Liver (tissue), 9 donors: ENCODE data around the gene HIVEP3. TPM values are rescaled to one million over a fixed set of nuclear protein-coding genes. Genes with fewer than 3 reads are reported as not detected.

Experiments used
- DNase-seq: peaks from one replicate; pipeline ENCODE4 v3.0.0-alpha.2; 2017; ENCODE audit warnings: low spot score
- H3K27ac ChIP-seq, 2 donors: one replicate each; pipeline ENCODE4 v1.7.0; 2013; ENCODE audit warnings: inconsistent platforms in 2 of 2, low read length in 2 of 2, control low read depth in 1 of 2, low read depth in 1 of 2, mild to moderate bottlenecking in 1 of 2
- H3K27me3 ChIP-seq, 4 donors: one replicate each; pipeline versions ENCODE4 v1.6.1 to v1.7.0; 2013; ENCODE audit warnings: low read length in 3 of 4, inconsistent platforms in 1 of 4, mild to moderate bottlenecking in 1 of 4, moderate library complexity in 1 of 4; ENCODE audit not compliant: control insufficient read depth in 4 of 4, insufficient read depth in 4 of 4
- H3K36me3 ChIP-seq, 4 donors: one replicate each; pipeline versions ENCODE4 v1.6.1 to v1.7.0; 2013; ENCODE audit warnings: low read length in 3 of 4, mild to moderate bottlenecking in 3 of 4, low read depth in 1 of 4, moderate library complexity in 1 of 4; ENCODE audit not compliant: control insufficient read depth in 4 of 4, insufficient read depth in 3 of 4
- H3K4me1 ChIP-seq, 4 donors: one replicate each; pipeline versions ENCODE4 v1.6.1 to v1.7.0; 2013; ENCODE audit warnings: low read length in 3 of 4, mild to moderate bottlenecking in 3 of 4, moderate library complexity in 1 of 4; ENCODE audit not compliant: control insufficient read depth in 4 of 4, insufficient read depth in 4 of 4
- H3K4me3 ChIP-seq, 3 donors: one replicate each; pipeline versions ENCODE4 v1.6.1 to v1.7.0; 2013; ENCODE audit warnings: low read length in 3 of 3, control low read depth in 1 of 3, low read depth in 1 of 3, mild to moderate bottlenecking in 1 of 3
- H3K9ac ChIP-seq, 2 donors: one replicate each; pipeline ENCODE4 v1.7.0; 2013; ENCODE audit warnings: low read length in 2 of 2, mild to moderate bottlenecking in 2 of 2, moderate library complexity in 2 of 2, control low read depth in 1 of 2, low read depth in 1 of 2
- H3K9me3 ChIP-seq, 4 donors: one replicate each; pipeline versions ENCODE4 v1.6.1 to v1.7.0; 2013; ENCODE audit warnings: low read length in 3 of 4; ENCODE audit not compliant: control insufficient read depth in 4 of 4
- ATF3 ChIP-seq: IDR thresholded peaks from 2 replicates; pipeline ENCODE4 v1.6.1; 2016; ENCODE audit warnings: antibody characterized with exemption
- CTCF ChIP-seq: fragments of 150-350 bp; IDR thresholded peaks from 2 replicates; pipeline ENCODE4 v1.5.1; 2017; ENCODE audit warnings: improper control_type of control experiment, low read depth, low read length; ENCODE audit not compliant: missing input control
- EGR1 ChIP-seq, 2 donors: IDR thresholded peaks; 2 replicates each; pipeline ENCODE4 v1.6.1; 2016 to 2018; ENCODE audit warnings: antibody characterized with exemption in 2 of 2, low read depth in 2 of 2
- FOXA1 ChIP-seq: IDR thresholded peaks from 2 replicates; pipeline ENCODE4 v1.6.1; 2016; ENCODE audit warnings: antibody characterized with exemption
- FOXA2 ChIP-seq: IDR thresholded peaks from 2 replicates; pipeline ENCODE4 v1.6.1; 2016; ENCODE audit warnings: antibody characterized with exemption
- GABPA ChIP-seq, 2 donors: IDR thresholded peaks in 1 of 2; conservative IDR thresholded peaks in 1 of 2; 2 replicates each; pipeline ENCODE4 v1.6.1; 2016; ENCODE audit warnings: antibody characterized with exemption in 2 of 2, mild to moderate bottlenecking in 1 of 2, moderate library complexity in 1 of 2
- HNF4A ChIP-seq, 2 donors: conservative IDR thresholded peaks; 2 replicates each; pipeline ENCODE4 v1.6.1; 2016; ENCODE audit warnings: antibody characterized with exemption in 2 of 2, mild to moderate bottlenecking in 2 of 2
- HNF4G ChIP-seq: IDR thresholded peaks from 2 replicates; pipeline ENCODE4 v1.6.1; 2016; ENCODE audit warnings: antibody characterized with exemption
- JUND ChIP-seq, 2 donors: IDR thresholded peaks; 2 replicates each; pipeline ENCODE4 v1.6.1; 2016; ENCODE audit warnings: antibody characterized with exemption in 2 of 2
- MAX ChIP-seq: IDR thresholded peaks from 2 replicates; pipeline ENCODE4 v1.6.1; 2016; ENCODE audit warnings: antibody characterized with exemption
- NR2F2 ChIP-seq: IDR thresholded peaks from 2 replicates; pipeline ENCODE4 v1.6.1; 2016; ENCODE audit warnings: antibody characterized with exemption
- RAD21 ChIP-seq, 2 donors: IDR thresholded peaks; 2 replicates each; pipeline ENCODE4 v1.6.1; 2016; ENCODE audit warnings: antibody characterized with exemption in 2 of 2, mild to moderate bottlenecking in 2 of 2
- REST ChIP-seq: IDR thresholded peaks from 2 replicates; pipeline ENCODE4 v1.6.1; 2016; ENCODE audit warnings: antibody characterized with exemption, mild to moderate bottlenecking
- RXRA ChIP-seq, 2 donors: IDR thresholded peaks; 2 replicates each; pipeline ENCODE4 v1.6.1; 2017 to 2018; ENCODE audit warnings: antibody characterized with exemption in 2 of 2, mild to moderate bottlenecking in 1 of 2
- SP1 ChIP-seq: IDR thresholded peaks from 2 replicates; pipeline ENCODE4 v1.6.1; 2018; ENCODE audit warnings: antibody characterized with exemption, mild to moderate bottlenecking
- TAF1 ChIP-seq: conservative IDR thresholded peaks from 2 replicates; pipeline ENCODE4 v1.6.1; 2016; ENCODE audit warnings: antibody characterized with exemption, mild to moderate bottlenecking
- YY1 ChIP-seq: IDR thresholded peaks from 2 replicates; pipeline ENCODE4 v1.6.1; 2016; ENCODE audit warnings: antibody characterized with exemption, mild to moderate bottlenecking
- ZBTB33 ChIP-seq: IDR thresholded peaks from 2 replicates; pipeline ENCODE4 v1.6.1; 2016; ENCODE audit warnings: antibody characterized with exemption
- WGBS: extraction: QIAGEN DNeasy Blood & Tissue Kit; methylation state at CpG from one replicate; pipeline ENCODE4 v1.1.7; 2013; 5-methylcytosine and 5-hydroxymethylcytosine counted together
- polyA plus RNA-seq, 2 donors: library from polyadenylated mRNA; stranded (reverse) in 1 of 2; unstranded in 1 of 2; fragments of 200-250 nt in 1 of 2; fragments of >200 nt in 1 of 2; fragmentation: Nextera tagmentation in 1 of 2; extraction: Ambion mirVana in 1 of 2; gene quantifications; one replicate each; pipeline versions ENCODE4 v1.2.1 to v1.2.3, GENCODE V29; 2013 to 2015
- total RNA-seq, 2 donors: library from RNA; depleted of rRNA; stranded (reverse); fragments of >200 nt; gene quantifications; one replicate each; pipeline ENCODE4 v1.2.3, GENCODE V29; 2014
- donor health status: healthy.
- donor health status: healthy.
- donor health status: healthy.
- donor health status: healthy.
- donor health status: healthy.

HIVEP3 gene
- total and polyA plus RNA-seq, 4 donors = 0.93 to 1.6 (median 1.4) TPM

GRCh38 chr1:41813755-41814745 is 104.7 kb downstream of the HIVEP3 start:
- Histone ChIP-seq H3K27ac (no peak overlapping the region), H3K9me3 (no peaks in the 10 kb centered on the region), H3K36me3 (no peaks in the 10 kb centered on the region), H3K9ac (no peak overlapping the region), H3K4me1 (no peaks in the 10 kb centered on the region), H3K27me3 (no peaks in the 10 kb centered on the region), H3K4me3 (no peak overlapping the region)
- WGBS = 84% methylated on average over 9 of the region's 9 CpGs
- TF ChIP-seq NR2F2 = no peak
- no peak for TF ChIP-seq SP1
- no peak for TF ChIP-seq YY1
- no peak for TF ChIP-seq HNF4G
- TF ChIP-seq GABPA (IDR thresholded peaks at IDR 0.05 in 1 of 2, conservative IDR thresholded peaks at IDR 0.05 in 1 of 2) = no peak
- TF ChIP-seq RXRA (IDR thresholded peaks at IDR 0.05) = no peak
- no peak for TF ChIP-seq TAF1
- no peak for DNase-seq

- WGBS = 92% methylated on average over 5 of the region's 5 CpGs
Observed at GRCh38 chr1:41813226-41813625, 105.5 kb downstream of the HIVEP3 start.

GRCh38 chr1:41812453-41812852 is 106.3 kb downstream of the HIVEP3 start:
- H3K27ac ChIP-seq = no peak overlapping the region
- no peak overlapping the region for H3K9ac ChIP-seq
- TF ChIP-seq FOXA1 (no peak), MAX (no peak), YY1 (no peak), JUND (IDR thresholded peaks at IDR 0.05) (no peak), TAF1 (no peak), HNF4G (no peak), ATF3 (no peak), CTCF (no peak), RXRA (IDR thresholded peaks at IDR 0.05) (no peak), RAD21 (IDR thresholded peaks at IDR 0.05) (no peak), GABPA (IDR thresholded peaks at IDR 0.05 in 1 of 2, conservative IDR thresholded peaks at IDR 0.05 in 1 of 2) (no peak), HNF4A (conservative IDR thresholded peaks at IDR 0.05) (no peak), NR2F2 (no peak), SP1 (no peak), REST (no peak), EGR1 (IDR thresholded peaks at IDR 0.05; ENCODE audit: low read depth in 2 of 2) (no peak), ZBTB33 (no peak), FOXA2 (no peak)
- no peaks in the 10 kb centered on the region for H3K4me1 ChIP-seq
- H3K36me3 ChIP-seq = no peaks in the 10 kb centered on the region
- 93% methylated on average over 2 of the region's 2 CpGs for WGBS
- DNase-seq = no peak
- H3K9me3 ChIP-seq = no peaks in the 10 kb centered on the region
- no peak overlapping the region for H3K4me3 ChIP-seq
- H3K27me3 ChIP-seq = no peaks in the 10 kb centered on the region

More at GRCh38 chr1:41813226-41813625, 105.5 kb downstream of the HIVEP3 start:
- Histone ChIP-seq H3K4me1 (no peaks in the 10 kb centered on the region), H3K9ac (no peak overlapping the region), H3K9me3 (no peaks in the 10 kb centered on the region), H3K4me3 (no peak overlapping the region), H3K36me3 (no peaks in the 10 kb centered on the region), H3K27me3 (no peaks in the 10 kb centered on the region), H3K27ac (no peak overlapping the region)
- TF ChIP-seq FOXA2 = no peak
- TF ChIP-seq HNF4A (conservative IDR thresholded peaks at IDR 0.05) = no peak
- no peak for TF ChIP-seq NR2F2
- no peak for DNase-seq
